GM12878 (cell line): ENCODE data around the gene NR2F1. TPM values are rescaled to one million over a fixed set of nuclear protein-coding genes. Genes with fewer than 3 reads are reported as not detected.

Source experiments
- ATAC-seq: fragments of 200-7000 bp; cut with Tn5 transposase; 3 replicates; pipeline ENCODE4 v1.9.1; 2020; ENCODE audit warnings: mild to moderate bottlenecking, moderate library complexity
- BruUV-seq: library from RNA; stranded (reverse); fragments of 400-500 nt; replicated peaks from 2 replicates; lab custom pipeline; 2021; lab: Mats Ljungman, UMichigan
- CTCF ChIA-PET: fragments of 300-600 bp; sonication (Branson Sonifier 250); formaldehyde crosslinking; extraction: SDS; loops from one replicate; lab custom pipeline; 2021; ENCODE audit warnings: inconsistent platforms; lab: Yijun Ruan, JAX
- POLR2A ChIA-PET: fragments of 350-600 bp; formaldehyde crosslinking; extraction: SDS; loops from one replicate; lab custom pipeline; 2021; ENCODE audit warnings: inconsistent platforms; lab: Charles Lee
- RAD21 ChIA-PET: fragments of 300-600 bp; sonication (Branson Sonifier 250); formaldehyde crosslinking; loops from one replicate; lab custom pipeline; 2023; ENCODE audit warnings: antibody characterized with exemption; ENCODE audit not compliant: unreplicated experiment; lab: Charles Lee
- SMC1A ChIA-PET: fragments of 300-600 bp; sonication (Branson Sonifier 250); formaldehyde crosslinking; loops from one replicate; lab custom pipeline; 2023; ENCODE audit not compliant: unreplicated experiment, uncharacterized antibody; lab: Charles Lee
- DNase-seq: peaks from one replicate; pipeline ENCODE4 v3.0.0-alpha.2; 2011; ENCODE audit warnings: low read depth, low spot score
- FAIRE-seq: peaks from 3 replicates; lab custom pipeline; 2011; peaks lifted over from hg19 to GRCh38; lab: Jason Lieb, UNC
- H2AFZ ChIP-seq: 2 replicates; pipeline ENCODE4 v1.6.0; 2011; ENCODE audit warnings: low read depth, low read length, control low read depth; ENCODE audit not compliant: control insufficient read depth
- H3K27ac ChIP-seq: 2 replicates; pipeline ENCODE4 v1.5.1; 2011; ENCODE audit warnings: control low read depth; ENCODE audit not compliant: control insufficient read depth, insufficient read depth
- H3K27me3 ChIP-seq, 2 experiments: replicated peaks in 1 of 2; 2 replicates each; pipeline versions ENCODE4 v1.6.0 to v1.6.1; 2011; ENCODE audit warnings: low read length in 1 of 2; ENCODE audit not compliant: control insufficient read depth in 2 of 2, insufficient read depth in 2 of 2
- H3K36me3 ChIP-seq, 2 experiments: 2 replicates each; pipeline ENCODE4 v1.5.1; 2011; ENCODE audit warnings: low read length in 1 of 2; ENCODE audit not compliant: control insufficient read depth in 2 of 2, insufficient read depth in 2 of 2
- H3K4me1 ChIP-seq: 2 replicates; pipeline ENCODE4 v1.6.1; 2011; ENCODE audit warnings: mild to moderate bottlenecking, low read length, moderate library complexity, mixed read lengths; ENCODE audit not compliant: control insufficient read depth, insufficient read depth
- H3K4me2 ChIP-seq: 2 replicates; pipeline ENCODE4 v1.6.0; 2011; ENCODE audit warnings: control low read depth; ENCODE audit not compliant: control insufficient read depth, insufficient read depth
- H3K4me3 ChIP-seq: fragments of 200-600 bp; sonication (generic); 2 replicates; pipeline ENCODE4 v1.5.1; 2016
- H3K79me2 ChIP-seq: 2 replicates; pipeline ENCODE4 v1.6.0; 2011; ENCODE audit warnings: low read length; ENCODE audit not compliant: control insufficient read depth, insufficient read depth
- H3K9ac ChIP-seq: 2 replicates; pipeline ENCODE4 v1.8.0; 2011; ENCODE audit warnings: low read length, control low read depth, mixed read lengths; ENCODE audit not compliant: control insufficient read depth, insufficient read depth
- H3K9me3 ChIP-seq: replicated peaks from 3 replicates; pipeline ENCODE4 v1.5.1; 2011; ENCODE audit warnings: mild to moderate bottlenecking, low read length; ENCODE audit not compliant: control insufficient read depth, insufficient read depth
- H4K20me1 ChIP-seq: 2 replicates; pipeline ENCODE4 v1.6.0; 2011; ENCODE audit not compliant: control insufficient read depth, insufficient read depth
- EZH2 ChIP-seq: IDR thresholded peaks from 2 replicates; pipeline ENCODE4 v1.6.1; 2012; ENCODE audit warnings: low read depth, mild to moderate bottlenecking, control low read depth, inconsistent platforms, low read length, borderline replicate concordance; ENCODE audit not compliant: control insufficient read depth
- RAD21 ChIP-seq: IDR thresholded peaks from 2 replicates; pipeline ENCODE4 v1.6.1; 2011; ENCODE audit warnings: mild to moderate bottlenecking, low read depth, low read length, moderate library complexity; ENCODE audit not compliant: insufficient read depth
- WGBS: methylation state at CpG from one replicate; pipeline ENCODE4 v1.1.6; 2016; ENCODE audit warnings: low lambda C conversion rate; ENCODE audit not compliant: insufficient replicate concordance, insufficient coverage; ENCODE audit errors: missing lambda C conversion rate; 5-methylcytosine and 5-hydroxymethylcytosine counted together
- in situ Hi-C: fragments of 300-500 bp; cut with MboI; formaldehyde crosslinking; loops from 9 replicates; pipeline ENCODE4 v1.14.3; 2018; ENCODE audit warnings: mixed read lengths
- intact Hi-C: fragments of 100-400 bp; cut with micrococcal nuclease; formaldehyde crosslinking; loops from one replicate; pipeline ENCODE4 v1.14.2; 2022; ENCODE audit not compliant: unreplicated experiment
- polyA plus RNA-seq, 11 experiments: library from polyadenylated mRNA; depleted of rRNA in 4 of 11; unstranded in 6 of 11; stranded (reverse) in 5 of 11; fragments of >200 nt; fragmentation: Nextera tagmentation in 4 of 11; fragmentation: Illumina TruSeq in 1 of 11; extraction: Ambion mirVana in 4 of 11; extraction: Trizol in 1 of 11; gene quantifications; 1 replicate in 1 of 11; 2 replicates in 10 of 11; pipeline versions ENCODE4 v1.2.1 to v1.2.3, GENCODE V29; 2011 to 2016; ENCODE audit warnings: inconsistent platforms in 2 of 11, missing spikeins in 2 of 11, low read depth in 1 of 11
- total RNA-seq, 4 experiments: library from RNA; depleted of rRNA in 3 of 4; stranded (reverse); fragments of >200 nt in 3 of 4; fragmentation: Illumina TruSeq in 1 of 4; extraction: Trizol in 1 of 4; gene quantifications; 2 replicates each; pipeline versions ENCODE4 v1.2.1 to v1.2.3, GENCODE V29; 2013 to 2021

The NR2F1 gene
- total and polyA plus RNA-seq, 10 of the 15 experiments (the other 5 are each of a cell fraction or from before 2014, with no cell fraction given) = 0.04 to 0.79 (median 0.36) TPM; not detected in 7

DNA sequence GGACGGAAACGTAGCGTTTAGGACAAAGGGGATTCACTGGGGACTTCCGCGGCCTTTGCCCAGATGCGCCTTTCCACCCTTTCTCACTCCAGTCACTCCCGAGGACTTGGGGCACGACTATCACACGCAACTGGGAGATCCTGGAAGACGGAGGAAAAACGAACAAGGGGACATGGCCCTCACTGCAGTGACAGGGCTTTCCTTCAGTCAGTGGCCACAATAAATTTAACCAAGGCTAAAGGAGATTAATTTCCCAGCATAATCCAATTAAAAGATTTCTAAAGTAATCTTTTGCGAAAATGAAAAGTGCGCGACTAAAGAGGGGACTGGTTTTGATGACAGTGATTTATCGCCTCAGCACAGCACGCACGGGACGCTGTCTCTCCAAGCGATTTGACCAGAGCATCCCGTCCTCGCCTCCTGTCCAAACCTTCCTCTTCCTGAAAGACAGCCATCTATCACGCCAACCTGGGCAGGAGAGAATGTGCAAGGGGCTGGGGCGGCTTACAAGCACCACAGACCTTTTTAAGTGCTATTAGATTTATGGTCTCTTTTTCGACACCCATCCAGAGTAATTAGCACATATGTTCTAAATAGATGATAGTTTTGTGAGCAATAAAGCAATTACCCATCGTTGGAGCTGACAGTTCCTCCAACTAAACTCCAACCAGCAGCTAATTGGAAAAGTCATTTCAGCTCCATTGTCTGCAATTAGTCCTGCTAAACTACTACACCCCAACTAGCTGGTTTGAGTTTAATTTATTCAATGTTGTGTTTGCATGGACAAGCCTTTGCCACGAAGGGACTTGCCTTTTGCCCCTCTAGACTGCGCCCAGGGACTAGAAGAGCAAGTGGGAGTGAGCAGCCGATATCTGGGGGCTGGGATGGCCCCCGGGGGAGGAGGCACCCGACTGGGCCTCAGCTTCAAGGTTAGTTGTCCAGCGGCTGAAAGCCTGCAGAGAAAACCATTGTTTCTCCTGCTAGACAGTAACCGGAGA, 9.4 kb upstream of the NR2F1 start:
- CTCF ChIA-PET = no interaction called here
- TF ChIP-seq RAD21 (no peak), EZH2 (0 out of 2 replicates have a peak, but pooled peaks have one; percentile 22)
- DNase-seq = no peak
- SMC1A ChIA-PET = no interaction called here
- Histone ChIP-seq H3K4me2 (no peak overlapping the region), H3K4me1 (no peaks in the 10 kb centered on the region), H4K20me1 (no peaks in the 10 kb centered on the region), H3K4me3 (no peak overlapping the region), H3K9ac (no peak overlapping the region), H3K27me3 (peaks cover 19 to 36% of the 10 kb centered on the region in 2 experiments), H2AFZ (no peak overlapping the region), H3K9me3 (no peaks in the 10 kb centered on the region; the same call in 1 of the 3 replicates), H3K36me3 (no peaks in the 10 kb centered on the region), H3K79me2 (no peaks in the 10 kb centered on the region), H3K27ac (no peak overlapping the region)
- intact Hi-C loops = no loop called here
- RAD21 ChIA-PET = interaction anchor here (0.6 kb wide), 1 partner anchor 10 kb away, joined by 7 read pairs; no protein-coding TSS in a partner anchor
- in situ Hi-C loops = no loop called here
- POLR2A ChIA-PET = no interaction called here
- WGBS = 18% methylated on average over 32 of the region's 32 CpGs
- no peak for ATAC-seq
- BruUV-seq = no TSS peak
- no peak for FAIRE-seq
